ENCODE measurements around the gene MFSD1. TPM values are rescaled to one million over a fixed set of nuclear protein-coding genes. Genes with fewer than 3 reads are reported as not detected.

The MFSD1 gene
- total and polyA plus RNA-seq, 9 of the 15 experiments (the other 6 are each of a cell fraction or from before 2014, with no cell fraction given): 8.7 to 49.5 (median 28.6) TPM

- TF ChIP-seq, protein P1, sequence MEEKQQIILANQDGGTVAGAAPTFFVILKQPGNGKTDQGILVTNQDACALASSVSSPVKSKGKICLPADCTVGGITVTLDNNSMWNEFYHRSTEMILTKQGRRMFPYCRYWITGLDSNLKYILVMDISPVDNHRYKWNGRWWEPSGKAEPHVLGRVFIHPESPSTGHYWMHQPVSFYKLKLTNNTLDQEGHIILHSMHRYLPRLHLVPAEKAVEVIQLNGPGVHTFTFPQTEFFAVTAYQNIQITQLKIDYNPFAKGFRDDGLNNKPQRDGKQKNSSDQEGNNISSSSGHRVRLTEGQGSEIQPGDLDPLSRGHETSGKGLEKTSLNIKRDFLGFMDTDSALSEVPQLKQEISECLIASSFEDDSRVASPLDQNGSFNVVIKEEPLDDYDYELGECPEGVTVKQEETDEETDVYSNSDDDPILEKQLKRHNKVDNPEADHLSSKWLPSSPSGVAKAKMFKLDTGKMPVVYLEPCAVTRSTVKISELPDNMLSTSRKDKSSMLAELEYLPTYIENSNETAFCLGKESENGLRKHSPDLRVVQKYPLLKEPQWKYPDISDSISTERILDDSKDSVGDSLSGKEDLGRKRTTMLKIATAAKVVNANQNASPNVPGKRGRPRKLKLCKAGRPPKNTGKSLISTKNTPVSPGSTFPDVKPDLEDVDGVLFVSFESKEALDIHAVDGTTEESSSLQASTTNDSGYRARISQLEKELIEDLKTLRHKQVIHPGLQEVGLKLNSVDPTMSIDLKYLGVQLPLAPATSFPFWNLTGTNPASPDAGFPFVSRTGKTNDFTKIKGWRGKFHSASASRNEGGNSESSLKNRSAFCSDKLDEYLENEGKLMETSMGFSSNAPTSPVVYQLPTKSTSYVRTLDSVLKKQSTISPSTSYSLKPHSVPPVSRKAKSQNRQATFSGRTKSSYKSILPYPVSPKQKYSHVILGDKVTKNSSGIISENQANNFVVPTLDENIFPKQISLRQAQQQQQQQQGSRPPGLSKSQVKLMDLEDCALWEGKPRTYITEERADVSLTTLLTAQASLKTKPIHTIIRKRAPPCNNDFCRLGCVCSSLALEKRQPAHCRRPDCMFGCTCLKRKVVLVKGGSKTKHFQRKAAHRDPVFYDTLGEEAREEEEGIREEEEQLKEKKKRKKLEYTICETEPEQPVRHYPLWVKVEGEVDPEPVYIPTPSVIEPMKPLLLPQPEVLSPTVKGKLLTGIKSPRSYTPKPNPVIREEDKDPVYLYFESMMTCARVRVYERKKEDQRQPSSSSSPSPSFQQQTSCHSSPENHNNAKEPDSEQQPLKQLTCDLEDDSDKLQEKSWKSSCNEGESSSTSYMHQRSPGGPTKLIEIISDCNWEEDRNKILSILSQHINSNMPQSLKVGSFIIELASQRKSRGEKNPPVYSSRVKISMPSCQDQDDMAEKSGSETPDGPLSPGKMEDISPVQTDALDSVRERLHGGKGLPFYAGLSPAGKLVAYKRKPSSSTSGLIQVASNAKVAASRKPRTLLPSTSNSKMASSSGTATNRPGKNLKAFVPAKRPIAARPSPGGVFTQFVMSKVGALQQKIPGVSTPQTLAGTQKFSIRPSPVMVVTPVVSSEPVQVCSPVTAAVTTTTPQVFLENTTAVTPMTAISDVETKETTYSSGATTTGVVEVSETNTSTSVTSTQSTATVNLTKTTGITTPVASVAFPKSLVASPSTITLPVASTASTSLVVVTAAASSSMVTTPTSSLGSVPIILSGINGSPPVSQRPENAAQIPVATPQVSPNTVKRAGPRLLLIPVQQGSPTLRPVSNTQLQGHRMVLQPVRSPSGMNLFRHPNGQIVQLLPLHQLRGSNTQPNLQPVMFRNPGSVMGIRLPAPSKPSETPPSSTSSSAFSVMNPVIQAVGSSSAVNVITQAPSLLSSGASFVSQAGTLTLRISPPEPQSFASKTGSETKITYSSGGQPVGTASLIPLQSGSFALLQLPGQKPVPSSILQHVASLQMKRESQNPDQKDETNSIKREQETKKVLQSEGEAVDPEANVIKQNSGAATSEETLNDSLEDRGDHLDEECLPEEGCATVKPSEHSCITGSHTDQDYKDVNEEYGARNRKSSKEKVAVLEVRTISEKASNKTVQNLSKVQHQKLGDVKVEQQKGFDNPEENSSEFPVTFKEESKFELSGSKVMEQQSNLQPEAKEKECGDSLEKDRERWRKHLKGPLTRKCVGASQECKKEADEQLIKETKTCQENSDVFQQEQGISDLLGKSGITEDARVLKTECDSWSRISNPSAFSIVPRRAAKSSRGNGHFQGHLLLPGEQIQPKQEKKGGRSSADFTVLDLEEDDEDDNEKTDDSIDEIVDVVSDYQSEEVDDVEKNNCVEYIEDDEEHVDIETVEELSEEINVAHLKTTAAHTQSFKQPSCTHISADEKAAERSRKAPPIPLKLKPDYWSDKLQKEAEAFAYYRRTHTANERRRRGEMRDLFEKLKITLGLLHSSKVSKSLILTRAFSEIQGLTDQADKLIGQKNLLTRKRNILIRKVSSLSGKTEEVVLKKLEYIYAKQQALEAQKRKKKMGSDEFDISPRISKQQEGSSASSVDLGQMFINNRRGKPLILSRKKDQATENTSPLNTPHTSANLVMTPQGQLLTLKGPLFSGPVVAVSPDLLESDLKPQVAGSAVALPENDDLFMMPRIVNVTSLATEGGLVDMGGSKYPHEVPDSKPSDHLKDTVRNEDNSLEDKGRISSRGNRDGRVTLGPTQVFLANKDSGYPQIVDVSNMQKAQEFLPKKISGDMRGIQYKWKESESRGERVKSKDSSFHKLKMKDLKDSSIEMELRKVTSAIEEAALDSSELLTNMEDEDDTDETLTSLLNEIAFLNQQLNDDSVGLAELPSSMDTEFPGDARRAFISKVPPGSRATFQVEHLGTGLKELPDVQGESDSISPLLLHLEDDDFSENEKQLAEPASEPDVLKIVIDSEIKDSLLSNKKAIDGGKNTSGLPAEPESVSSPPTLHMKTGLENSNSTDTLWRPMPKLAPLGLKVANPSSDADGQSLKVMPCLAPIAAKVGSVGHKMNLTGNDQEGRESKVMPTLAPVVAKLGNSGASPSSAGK (IDR thresholded peaks at IDR 0.05): peak; percentile 61
- TF ChIP-seq HIVEP1 (CRISPR knock-in tag; IDR thresholded peaks at IDR 0.05): no peak
- peak; percentile 65; the same call in 1 of the 2 replicates for TF ChIP-seq RAD51 (IDR thresholded peaks at IDR 0.05; ENCODE audit: borderline replicate concordance, low read depth)
- no peak for TF ChIP-seq HMGN3 (IDR thresholded peaks at IDR 0.05; ENCODE audit: borderline replicate concordance, extremely low read depth, insufficient read length, low read depth, low read length)
- TF ChIP-seq, protein P2, sequence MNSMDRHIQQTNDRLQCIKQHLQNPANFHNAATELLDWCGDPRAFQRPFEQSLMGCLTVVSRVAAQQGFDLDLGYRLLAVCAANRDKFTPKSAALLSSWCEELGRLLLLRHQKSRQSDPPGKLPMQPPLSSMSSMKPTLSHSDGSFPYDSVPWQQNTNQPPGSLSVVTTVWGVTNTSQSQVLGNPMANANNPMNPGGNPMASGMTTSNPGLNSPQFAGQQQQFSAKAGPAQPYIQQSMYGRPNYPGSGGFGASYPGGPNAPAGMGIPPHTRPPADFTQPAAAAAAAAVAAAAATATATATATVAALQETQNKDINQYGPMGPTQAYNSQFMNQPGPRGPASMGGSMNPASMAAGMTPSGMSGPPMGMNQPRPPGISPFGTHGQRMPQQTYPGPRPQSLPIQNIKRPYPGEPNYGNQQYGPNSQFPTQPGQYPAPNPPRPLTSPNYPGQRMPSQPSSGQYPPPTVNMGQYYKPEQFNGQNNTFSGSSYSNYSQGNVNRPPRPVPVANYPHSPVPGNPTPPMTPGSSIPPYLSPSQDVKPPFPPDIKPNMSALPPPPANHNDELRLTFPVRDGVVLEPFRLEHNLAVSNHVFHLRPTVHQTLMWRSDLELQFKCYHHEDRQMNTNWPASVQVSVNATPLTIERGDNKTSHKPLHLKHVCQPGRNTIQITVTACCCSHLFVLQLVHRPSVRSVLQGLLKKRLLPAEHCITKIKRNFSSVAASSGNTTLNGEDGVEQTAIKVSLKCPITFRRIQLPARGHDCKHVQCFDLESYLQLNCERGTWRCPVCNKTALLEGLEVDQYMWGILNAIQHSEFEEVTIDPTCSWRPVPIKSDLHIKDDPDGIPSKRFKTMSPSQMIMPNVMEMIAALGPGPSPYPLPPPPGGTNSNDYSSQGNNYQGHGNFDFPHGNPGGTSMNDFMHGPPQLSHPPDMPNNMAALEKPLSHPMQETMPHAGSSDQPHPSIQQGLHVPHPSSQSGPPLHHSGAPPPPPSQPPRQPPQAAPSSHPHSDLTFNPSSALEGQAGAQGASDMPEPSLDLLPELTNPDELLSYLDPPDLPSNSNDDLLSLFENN (IDR thresholded peaks at IDR 0.05; ENCODE audit: low read depth in 2 of 2, low read length in 2 of 2): no peak
- no peak for TF ChIP-seq NONO (IDR thresholded peaks at IDR 0.05; ENCODE audit: low read depth in 2 of 2, low read length in 1 of 2)
- no peak for TF ChIP-seq ELF2 (CRISPR knock-in tag; IDR thresholded peaks at IDR 0.05)
- no peak for TF ChIP-seq U2AF1 (optimal IDR thresholded peaks at IDR 0.05; ENCODE audit: low read depth, low read length)
- no peak for TF ChIP-seq SRSF3 (IDR thresholded peaks at IDR 0.05; ENCODE audit: insufficient read depth, low read length)
- no peak for TF ChIP-seq BACH1 (tag; IDR thresholded peaks at IDR 0.05)
- TF ChIP-seq ZBTB7A (IDR thresholded peaks at IDR 0.05; ENCODE audit: borderline replicate concordance, control insufficient read depth, low read depth, low read length): no peak
- TF ChIP-seq RUNX1 (IDR thresholded peaks at IDR 0.05; ENCODE audit: low read depth): no peak
These were observed 10.8 kb upstream of the MFSD1 start (continued) for GRCh38 chr3:158790901-158791589.

Measured in K562 (cell line).